Right ventricle myocardium superior (tissue), 1 donor: Measurements from ENCODE around the gene KCND2. TPM values are rescaled to one million over a fixed set of nuclear protein-coding genes. Genes with fewer than 3 reads are reported as not detected.
"Not testable (repeated sequence)": the region's sequence is repeated elsewhere in the genome, so short reads cannot be mapped to it uniquely, and the experiment has no call there.

Experiments
- ATAC-seq: fragments of 200-7000 bp; cut with Tn5 transposase; one replicate; pipeline ENCODE4 v1.9.1; 2020; ENCODE audit warnings: mild to moderate bottlenecking; ENCODE audit not compliant: poor library complexity
- DNase-seq: peaks from one replicate; pipeline ENCODE4 v3.0.0-alpha.2; 2020
- intact Hi-C: fragments of 100-400 bp; cut with DNase I; formaldehyde crosslinking; loops from one replicate; pipeline ENCODE4 v1.11.2; 2022
- total RNA-seq: library from RNA; stranded (reverse); fragmentation: NEBNext Ultra II Directional; extraction: Animal tissue kit (Norgen Biotek cat#: 25700); gene quantifications from one replicate; pipeline ENCODE4 v1.2.1, GENCODE V29; 2021
- donor health status: DM: no; HTN: yes; CAD: no; lungs with severe emphysema.

The KCND2 gene
- total RNA-seq, 1 donor from 2014 or later, result not detected

- DNase-seq (no peak), ATAC-seq (no peak)
- intact Hi-C loops, result no loop called here
Measured at GRCh38 chr7:120529736-120530135, 256.8 kb downstream of the KCND2 start.

- intact Hi-C loops, result no loop called here
- ATAC-seq (no peak), DNase-seq (no peak)
Measured at GRCh38 chr7:120538335-120538734, 265.4 kb downstream of the KCND2 start.

GRCh38 chr7:120539321-120539720 lies 266.3 kb downstream of the KCND2 start:
- intact Hi-C loops, result no loop called here
- ATAC-seq (no peak), DNase-seq (no peak)

- ATAC-seq, result no peak
- intact Hi-C loops, result no loop called here
- no peak for DNase-seq
Measured at GRCh38 chr7:120547605-120548004, 274.6 kb downstream of the KCND2 start.

- intact Hi-C loops, result no loop called here
- no peak for ATAC-seq
- no peak for DNase-seq
Measured at GRCh38 chr7:120550494-120551048, 277.6 kb downstream of the KCND2 start.

- no peak for ATAC-seq
- intact Hi-C loops, result no loop called here
- DNase-seq, result no peak
Measured at GRCh38 chr7:120553491-120553890, 280.5 kb downstream of the KCND2 start.

- DNase-seq (no peak), ATAC-seq (no peak)
- intact Hi-C loops, result no loop called here
Measured at GRCh38 chr7:120554960-120555571, 282.1 kb downstream of the KCND2 start.

- ATAC-seq, result no peak
- intact Hi-C loops, result no loop called here
- no peak for DNase-seq
Measured at GRCh38 chr7:120564145-120564544, 291.2 kb downstream of the KCND2 start.

- intact Hi-C loops, result no loop called here
- DNase-seq (no peak), ATAC-seq (no peak)
Measured at GRCh38 chr7:120567204-120567603, 294.2 kb downstream of the KCND2 start.

- intact Hi-C loops, ATAC-seq, DNase-seq: not testable (repeated sequence)
Measured at GRCh38 chr7:120578657-120579056, 305.7 kb downstream of the KCND2 start.

- intact Hi-C loops, result no loop called here
- no peak for ATAC-seq
- no peak for DNase-seq
Measured at GRCh38 chr7:120582916-120583315, 309.9 kb downstream of the KCND2 start.

GRCh38 chr7:120583899-120584586 lies 311.1 kb downstream of the KCND2 start:
- intact Hi-C loops, result no loop called here
- DNase-seq, result no peak
- ATAC-seq, result no peak

- ATAC-seq, result no peak
- intact Hi-C loops, result no loop called here
- DNase-seq, result no peak
Measured at GRCh38 chr7:120586571-120586970, 313.6 kb downstream of the KCND2 start.

GRCh38 chr7:120587243-120587642 lies 314.3 kb downstream of the KCND2 start:
- no peak for ATAC-seq
- intact Hi-C loops, result no loop called here
- DNase-seq, result no peak

GRCh38 chr7:120588416-120588815 lies 315.4 kb downstream of the KCND2 start:
- ATAC-seq (no peak), DNase-seq (no peak)
- intact Hi-C loops, result no loop called here

GRCh38 chr7:120588862-120589261 lies 315.9 kb downstream of the KCND2 start:
- ATAC-seq, result no peak
- intact Hi-C loops, result no loop called here
- no peak for DNase-seq

GRCh38 chr7:120600607-120601006 lies 327.6 kb downstream of the KCND2 start:
- no peak for ATAC-seq
- intact Hi-C loops, result no loop called here
- no peak for DNase-seq

GRCh38 chr7:120603366-120603765 lies 330.4 kb downstream of the KCND2 start:
- intact Hi-C loops, result no loop called here
- ATAC-seq, result no peak
- DNase-seq, result no peak

GRCh38 chr7:120609136-120609753 lies 336.3 kb downstream of the KCND2 start:
- intact Hi-C loops, result no loop called here
- ATAC-seq (no peak), DNase-seq (no peak)

- ATAC-seq (no peak), DNase-seq (no peak)
- intact Hi-C loops, result no loop called here
Measured at GRCh38 chr7:120611975-120612374, 339.0 kb downstream of the KCND2 start.
